Measurements from ENCODE around the gene GSTM2.

DNA sequence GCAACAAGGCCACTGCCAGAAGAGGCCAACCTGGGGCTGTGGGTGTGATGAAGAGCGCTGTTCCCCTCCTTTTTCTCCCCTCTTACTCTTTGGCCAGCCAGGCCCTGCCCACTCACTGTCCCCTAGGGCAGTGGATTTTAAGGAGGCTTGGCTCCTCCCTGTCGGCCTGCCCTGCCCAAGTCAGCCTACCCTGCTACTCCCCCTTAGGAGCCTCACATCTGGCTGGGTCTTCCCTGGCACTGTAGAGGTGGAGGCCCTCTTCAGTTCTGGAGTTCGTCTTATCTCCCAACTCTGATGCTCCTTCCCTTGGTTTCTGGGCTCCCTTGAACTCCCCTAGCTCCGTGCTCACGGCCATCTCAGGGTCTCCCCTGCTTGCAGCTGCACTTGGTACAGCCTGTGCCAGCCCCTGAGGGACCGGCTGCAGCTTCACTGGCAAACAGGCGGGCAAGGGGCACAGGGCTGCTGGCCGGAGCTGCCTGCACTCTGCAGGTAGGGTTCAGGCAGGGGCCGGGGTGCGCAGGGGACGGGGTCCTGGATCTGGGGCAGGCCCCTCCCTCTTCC is 44.2 kb upstream of the GSTM2 start:
- TF ChIP-seq, protein P1, sequence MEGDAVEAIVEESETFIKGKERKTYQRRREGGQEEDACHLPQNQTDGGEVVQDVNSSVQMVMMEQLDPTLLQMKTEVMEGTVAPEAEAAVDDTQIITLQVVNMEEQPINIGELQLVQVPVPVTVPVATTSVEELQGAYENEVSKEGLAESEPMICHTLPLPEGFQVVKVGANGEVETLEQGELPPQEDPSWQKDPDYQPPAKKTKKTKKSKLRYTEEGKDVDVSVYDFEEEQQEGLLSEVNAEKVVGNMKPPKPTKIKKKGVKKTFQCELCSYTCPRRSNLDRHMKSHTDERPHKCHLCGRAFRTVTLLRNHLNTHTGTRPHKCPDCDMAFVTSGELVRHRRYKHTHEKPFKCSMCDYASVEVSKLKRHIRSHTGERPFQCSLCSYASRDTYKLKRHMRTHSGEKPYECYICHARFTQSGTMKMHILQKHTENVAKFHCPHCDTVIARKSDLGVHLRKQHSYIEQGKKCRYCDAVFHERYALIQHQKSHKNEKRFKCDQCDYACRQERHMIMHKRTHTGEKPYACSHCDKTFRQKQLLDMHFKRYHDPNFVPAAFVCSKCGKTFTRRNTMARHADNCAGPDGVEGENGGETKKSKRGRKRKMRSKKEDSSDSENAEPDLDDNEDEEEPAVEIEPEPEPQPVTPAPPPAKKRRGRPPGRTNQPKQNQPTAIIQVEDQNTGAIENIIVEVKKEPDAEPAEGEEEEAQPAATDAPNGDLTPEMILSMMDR (conservative IDR thresholded peaks at IDR 0.05), result no peak
- no peak for TF ChIP-seq ZFX (IDR thresholded peaks at IDR 0.05)

Data from C4-2B (cell line).